ENCODE results near the gene KIF20A. TPM values are rescaled to one million over a fixed set of nuclear protein-coding genes. Genes with fewer than 3 reads are reported as not detected.

KIF20A gene
- 37.4 and 42.2 TPM in 2 replicates for polyA plus RNA-seq (2011; rRNA removed)
- 26.0 and 32.8 TPM in 2 replicates for polyA plus RNA-seq (2012; cell fraction: cytosol; rRNA removed)
- 35.6 and 42.6 TPM in 2 replicates for polyA plus RNA-seq (2012; cell fraction: nucleus; rRNA removed)
- 45.0 to 51.4 TPM (median 49.1 TPM) in 3 replicates for polyA plus RNA-seq (2017; fragmentation: RNase III; extraction: RNeasy Plus Mini Kit Qiagen cat#74134 plus additional on column Dnase treatment)
- polyA minus RNA-seq (2011; rRNA and poly(A)+ RNA removed), result 64.8 and 66.4 TPM in 2 replicates

DNA sequence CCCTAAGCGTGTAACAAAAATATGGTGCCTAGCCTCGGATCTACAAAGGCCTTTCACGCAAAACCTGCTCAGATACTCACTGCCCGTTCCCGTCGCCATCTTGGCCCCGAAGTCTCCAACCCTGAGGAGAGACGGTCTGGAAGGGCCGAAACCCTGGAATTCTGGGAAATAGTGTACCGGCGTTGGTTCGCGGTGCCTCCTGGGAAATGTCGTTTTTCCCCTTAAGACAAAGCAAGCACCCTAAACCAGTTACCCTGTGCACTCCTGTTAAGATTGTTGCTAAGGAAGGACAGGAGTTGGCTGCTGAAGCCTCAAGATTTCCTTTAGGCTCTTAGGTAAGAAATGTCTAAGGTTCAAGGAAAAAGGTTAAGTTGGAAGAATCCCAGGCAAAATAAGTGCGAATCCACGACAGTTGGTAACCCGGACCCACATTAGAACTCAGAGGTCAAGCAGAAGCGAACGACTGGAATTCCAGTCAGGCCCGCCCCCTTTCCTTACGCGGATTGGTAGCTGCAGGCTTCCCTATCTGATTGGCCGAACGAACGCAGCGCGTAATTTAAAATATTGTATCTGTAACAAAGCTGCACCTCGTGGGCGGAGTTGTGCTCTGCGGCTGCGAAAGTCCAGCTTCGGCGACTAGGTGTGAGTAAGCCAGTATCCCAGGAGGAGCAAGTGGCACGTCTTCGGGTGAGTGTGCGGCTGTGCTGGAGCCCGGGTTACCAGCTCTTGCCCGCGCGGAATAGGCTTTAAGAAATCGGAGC lies at the start of gene KIF20A, which contains the start of gene BRD8:
Gene KIF20A, plus strand, starts transcription at position 597 of the 761 bp plus-strand sequence. CDS start 569 bp downstream, outside the sequence.
Gene BRD8, minus strand, starts transcription at position 115 of the 761 bp plus-strand sequence. Its CDS starts 16 bp downstream, at position 99.
- no peak for FAIRE-seq
- peaks cover 15% of the 10 kb centered on the region for H3K4me1 ChIP-seq
- POLR2A ChIA-PET, result interaction anchor here (0.8 to 1.2 kb wide), 9 partner anchors 11 to 425 kb away, joined by 3 to 10 read pairs (median 4); partner anchors contain the start of genes CDC23, CDC25C and FAM53C

DNA sequence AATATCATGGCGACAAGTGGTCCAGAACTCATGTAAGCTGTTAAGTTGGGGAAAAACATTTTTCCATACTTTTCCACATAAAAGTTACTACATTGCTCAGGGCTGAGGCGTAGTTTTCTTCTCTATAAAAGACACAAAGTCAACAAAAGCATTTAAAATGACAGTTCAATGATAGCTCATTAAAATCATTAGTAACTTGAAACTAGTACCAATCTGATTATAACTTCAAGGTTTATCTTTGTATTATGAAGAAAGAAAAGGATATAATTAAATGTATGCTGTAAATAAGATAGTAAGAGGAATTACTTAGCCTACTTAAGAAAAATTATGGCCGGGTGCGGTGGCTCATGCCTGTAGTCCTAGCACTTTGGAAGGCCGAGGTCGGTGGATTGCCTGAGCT lies 49.6 kb upstream of the KIF20A start:
- no peak for DNase-seq (ENCODE audit: low read depth in 1 of 2, low spot score in 1 of 2)
- 86% methylated on average over 6 of the region's 6 CpGs for WGBS (ENCODE audit: missing lambda C conversion rate)
- POLR2A ChIA-PET, result no interaction called here

More for the DNA sequence above, at the start of gene KIF20A, which contains the start of gene BRD8:
- Histone ChIP-seq H3K4me3 (peak within 1 kb of the TSS; percentile 80), H3K9me3 (no peaks in the 10 kb centered on the region), H3K4me2 (peak within 1 kb of the TSS; percentile 90), H3K27ac (peak within 1 kb of the TSS; percentile 76 to 92)
- DNase-seq (ENCODE audit: low read depth in 1 of 2, low spot score in 1 of 2), result peak; percentile 96 to 97
- CTCF ChIA-PET, result interaction anchor here (0.6 to 6.3 kb wide), 17 partner anchors 8 to 325 kb away, joined by 3 to 41 read pairs (median 6); partner anchors contain the start of gene KDM3B
- 1% methylated on average over 41 of the region's 41 CpGs for WGBS (ENCODE audit: missing lambda C conversion rate)
- TF ChIP-seq, protein P1, sequence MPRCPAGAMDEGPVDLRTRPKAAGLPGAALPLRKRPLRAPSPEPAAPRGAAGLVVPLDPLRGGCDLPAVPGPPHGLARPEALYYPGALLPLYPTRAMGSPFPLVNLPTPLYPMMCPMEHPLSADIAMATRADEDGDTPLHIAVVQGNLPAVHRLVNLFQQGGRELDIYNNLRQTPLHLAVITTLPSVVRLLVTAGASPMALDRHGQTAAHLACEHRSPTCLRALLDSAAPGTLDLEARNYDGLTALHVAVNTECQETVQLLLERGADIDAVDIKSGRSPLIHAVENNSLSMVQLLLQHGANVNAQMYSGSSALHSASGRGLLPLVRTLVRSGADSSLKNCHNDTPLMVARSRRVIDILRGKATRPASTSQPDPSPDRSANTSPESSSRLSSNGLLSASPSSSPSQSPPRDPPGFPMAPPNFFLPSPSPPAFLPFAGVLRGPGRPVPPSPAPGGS (IDR thresholded peaks at IDR 0.05), result peak; percentile 79; the same call in 2 of the 3 replicates
- no peak for TF ChIP-seq MAZ (IDR thresholded peaks at IDR 0.05; ENCODE audit: borderline replicate concordance, low read depth, low read length)
- 0 out of 2 replicates have a peak, but pooled peaks have one; percentile 35 for TF ChIP-seq KDM1A (IDR thresholded peaks at IDR 0.05; ENCODE audit: low read depth)
- TF ChIP-seq POLR2A (IDR thresholded peaks at IDR 0.05; ENCODE audit: low read length), result peak; percentile 80
- TF ChIP-seq HDAC2 (IDR thresholded peaks at IDR 0.05), result peak; percentile 97
- no peak for TF ChIP-seq ZSCAN20 (CRISPR knock-in tag; IDR thresholded peaks at IDR 0.05)
- TF ChIP-seq RFX5 (IDR thresholded peaks at IDR 0.05), result 0 out of 2 replicates have a peak, but pooled peaks have one; percentile 27
- TF ChIP-seq JUN (IDR thresholded peaks at IDR 0.05), result peak; percentile 77 to 79; a peak in 4 of 5 replicates
- TF ChIP-seq KDM5A (IDR thresholded peaks at IDR 0.05), result peak; percentile 83
- TF ChIP-seq TP53 (CRISPR knock-in tag; IDR thresholded peaks at IDR 0.05), result 0 out of 2 replicates have a peak, but pooled peaks have one; percentile 42
- no peak for TF ChIP-seq CHD4 (IDR thresholded peaks at IDR 0.05; ENCODE audit: borderline replicate concordance)
- TF ChIP-seq, protein P2, sequence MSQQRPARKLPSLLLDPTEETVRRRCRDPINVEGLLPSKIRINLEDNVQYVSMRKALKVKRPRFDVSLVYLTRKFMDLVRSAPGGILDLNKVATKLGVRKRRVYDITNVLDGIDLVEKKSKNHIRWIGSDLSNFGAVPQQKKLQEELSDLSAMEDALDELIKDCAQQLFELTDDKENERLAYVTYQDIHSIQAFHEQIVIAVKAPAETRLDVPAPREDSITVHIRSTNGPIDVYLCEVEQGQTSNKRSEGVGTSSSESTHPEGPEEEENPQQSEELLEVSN (IDR thresholded peaks at IDR 0.05; ENCODE audit: borderline replicate concordance, low read depth), result 0 out of 2 replicates have a peak, but pooled peaks have one; percentile 35
- peak; percentile 50; the same call in 1 of the 2 replicates for TF ChIP-seq MYC (IDR thresholded peaks at IDR 0.05; ENCODE audit: borderline replicate concordance, low read length)
- TF ChIP-seq ZNF302 (CRISPR knock-in tag; IDR thresholded peaks at IDR 0.05), result no peak
- TF ChIP-seq, protein P3, sequence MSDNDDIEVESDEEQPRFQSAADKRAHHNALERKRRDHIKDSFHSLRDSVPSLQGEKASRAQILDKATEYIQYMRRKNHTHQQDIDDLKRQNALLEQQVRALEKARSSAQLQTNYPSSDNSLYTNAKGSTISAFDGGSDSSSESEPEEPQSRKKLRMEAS (IDR thresholded peaks at IDR 0.05), result peak; percentile 91
- ATAC-seq, result peak; percentile 92 to 94

More for the DNA sequence above, 49.6 kb upstream of the KIF20A start:
- FAIRE-seq (no peak), ATAC-seq (no peak)
- Histone ChIP-seq H3K27ac (no peak overlapping the region), H3K4me3 (no peak overlapping the region), H3K4me1 (0 out of 3 replicates have a peak, but pooled peaks cover 9% of the 10 kb centered on the region), H3K4me2 (no peak overlapping the region), H3K9me3 (no peaks in the 10 kb centered on the region)
- CTCF ChIA-PET, result interaction anchor here (1.2 to 13.4 kb wide), 4 partner anchors 30 to 350 kb away, joined by 3 to 291 read pairs (median 12); partner anchors contain the start of gene WNT8A
- no peak for TF ChIP-seq PHF8 (IDR thresholded peaks at IDR 0.05; ENCODE audit: borderline replicate concordance, low read depth)
- TF ChIP-seq, protein P4, sequence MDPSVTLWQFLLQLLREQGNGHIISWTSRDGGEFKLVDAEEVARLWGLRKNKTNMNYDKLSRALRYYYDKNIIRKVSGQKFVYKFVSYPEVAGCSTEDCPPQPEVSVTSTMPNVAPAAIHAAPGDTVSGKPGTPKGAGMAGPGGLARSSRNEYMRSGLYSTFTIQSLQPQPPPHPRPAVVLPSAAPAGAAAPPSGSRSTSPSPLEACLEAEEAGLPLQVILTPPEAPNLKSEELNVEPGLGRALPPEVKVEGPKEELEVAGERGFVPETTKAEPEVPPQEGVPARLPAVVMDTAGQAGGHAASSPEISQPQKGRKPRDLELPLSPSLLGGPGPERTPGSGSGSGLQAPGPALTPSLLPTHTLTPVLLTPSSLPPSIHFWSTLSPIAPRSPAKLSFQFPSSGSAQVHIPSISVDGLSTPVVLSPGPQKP (IDR thresholded peaks at IDR 0.05; ENCODE audit: low read depth, low read length), result no peak
- TF ChIP-seq, protein P5, sequence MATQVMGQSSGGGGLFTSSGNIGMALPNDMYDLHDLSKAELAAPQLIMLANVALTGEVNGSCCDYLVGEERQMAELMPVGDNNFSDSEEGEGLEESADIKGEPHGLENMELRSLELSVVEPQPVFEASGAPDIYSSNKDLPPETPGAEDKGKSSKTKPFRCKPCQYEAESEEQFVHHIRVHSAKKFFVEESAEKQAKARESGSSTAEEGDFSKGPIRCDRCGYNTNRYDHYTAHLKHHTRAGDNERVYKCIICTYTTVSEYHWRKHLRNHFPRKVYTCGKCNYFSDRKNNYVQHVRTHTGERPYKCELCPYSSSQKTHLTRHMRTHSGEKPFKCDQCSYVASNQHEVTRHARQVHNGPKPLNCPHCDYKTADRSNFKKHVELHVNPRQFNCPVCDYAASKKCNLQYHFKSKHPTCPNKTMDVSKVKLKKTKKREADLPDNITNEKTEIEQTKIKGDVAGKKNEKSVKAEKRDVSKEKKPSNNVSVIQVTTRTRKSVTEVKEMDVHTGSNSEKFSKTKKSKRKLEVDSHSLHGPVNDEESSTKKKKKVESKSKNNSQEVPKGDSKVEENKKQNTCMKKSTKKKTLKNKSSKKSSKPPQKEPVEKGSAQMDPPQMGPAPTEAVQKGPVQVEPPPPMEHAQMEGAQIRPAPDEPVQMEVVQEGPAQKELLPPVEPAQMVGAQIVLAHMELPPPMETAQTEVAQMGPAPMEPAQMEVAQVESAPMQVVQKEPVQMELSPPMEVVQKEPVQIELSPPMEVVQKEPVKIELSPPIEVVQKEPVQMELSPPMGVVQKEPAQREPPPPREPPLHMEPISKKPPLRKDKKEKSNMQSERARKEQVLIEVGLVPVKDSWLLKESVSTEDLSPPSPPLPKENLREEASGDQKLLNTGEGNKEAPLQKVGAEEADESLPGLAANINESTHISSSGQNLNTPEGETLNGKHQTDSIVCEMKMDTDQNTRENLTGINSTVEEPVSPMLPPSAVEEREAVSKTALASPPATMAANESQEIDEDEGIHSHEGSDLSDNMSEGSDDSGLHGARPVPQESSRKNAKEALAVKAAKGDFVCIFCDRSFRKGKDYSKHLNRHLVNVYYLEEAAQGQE (IDR thresholded peaks at IDR 0.05), result no peak
- TF ChIP-seq FOSB (CRISPR knock-in tag; IDR thresholded peaks at IDR 0.05), result no peak
- TF ChIP-seq, protein P6, sequence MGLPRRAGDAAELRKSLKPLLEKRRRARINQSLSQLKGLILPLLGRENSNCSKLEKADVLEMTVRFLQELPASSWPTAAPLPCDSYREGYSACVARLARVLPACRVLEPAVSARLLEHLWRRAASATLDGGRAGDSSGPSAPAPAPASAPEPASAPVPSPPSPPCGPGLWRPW (IDR thresholded peaks at IDR 0.05), result no peak
- no peak for TF ChIP-seq CBX2 (IDR thresholded peaks at IDR 0.05; ENCODE audit: borderline replicate concordance, low read depth)
- TF ChIP-seq ZNF302 (CRISPR knock-in tag; IDR thresholded peaks at IDR 0.05), result no peak
- TF ChIP-seq EP300 (IDR thresholded peaks at IDR 0.05), result no peak
- TF ChIP-seq CBX8 (IDR thresholded peaks at IDR 0.05), result no peak
- TF ChIP-seq, protein P3 (IDR thresholded peaks at IDR 0.05), result no peak
- TF ChIP-seq, protein P7, sequence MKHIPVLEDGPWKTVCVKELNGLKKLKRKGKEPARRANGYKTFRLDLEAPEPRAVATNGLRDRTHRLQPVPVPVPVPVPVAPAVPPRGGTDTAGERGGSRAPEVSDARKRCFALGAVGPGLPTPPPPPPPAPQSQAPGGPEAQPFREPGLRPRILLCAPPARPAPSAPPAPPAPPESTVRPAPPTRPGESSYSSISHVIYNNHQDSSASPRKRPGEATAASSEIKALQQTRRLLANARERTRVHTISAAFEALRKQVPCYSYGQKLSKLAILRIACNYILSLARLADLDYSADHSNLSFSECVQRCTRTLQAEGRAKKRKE (CRISPR knock-in tag; IDR thresholded peaks at IDR 0.05; ENCODE audit: low read depth), result no peak
- TF ChIP-seq JUNB (IDR thresholded peaks at IDR 0.05), result no peak
- no peak for TF ChIP-seq RFX5 (IDR thresholded peaks at IDR 0.05)
- TF ChIP-seq BHLHE40 (IDR thresholded peaks at IDR 0.05; ENCODE audit: low read depth, low read length), result no peak
